ENCODE measurements around the gene SLC25A25.

- TF ChIP-seq POLR2A (IDR thresholded peaks at IDR 0.05; ENCODE audit: control extremely low read depth in 1 of 2, low read depth in 2 of 2, low read length in 2 of 2) = no peak
- no peak for TF ChIP-seq CTCF (IDR thresholded peaks at IDR 0.05; ENCODE audit: control extremely low read depth in 1 of 3, insufficient read depth in 1 of 3, low read depth in 1 of 3, low read length in 3 of 3)
- TF ChIP-seq ATF3 (IDR thresholded peaks at IDR 0.05; ENCODE audit: insufficient read depth, low read depth, low read length) = no peak
- no peak for TF ChIP-seq EP300 (IDR thresholded peaks at IDR 0.05; ENCODE audit: borderline replicate concordance in 1 of 2, low read depth in 2 of 2, low read length in 2 of 2)
- no peak for TF ChIP-seq NRF1 (IDR thresholded peaks at IDR 0.05; ENCODE audit: low read depth, low read length)
- TF ChIP-seq TAF1 (IDR thresholded peaks at IDR 0.05; ENCODE audit: low read depth, low read length) = no peak
Observed at GRCh38 chr9:128024761-128025308, 43.2 kb upstream of the SLC25A25 start.
